Hepatocyte (in vitro differentiated cells): ENCODE data around the gene KIAA1671. TPM values are rescaled to one million over a fixed set of nuclear protein-coding genes. Genes with fewer than 3 reads are reported as not detected.

ENCODE experiments used
- DNase-seq: peaks from one replicate; pipeline ENCODE4 v3.0.0-alpha.2; 2016; ENCODE audit warnings: low spot score
- H2AFZ ChIP-seq: fragments of 200-600 bp; sonication (generic); 2 replicates; pipeline ENCODE4 v1.6.0; 2016; ENCODE audit warnings: antibody characterized with exemption, mild to moderate bottlenecking
- H3K27ac ChIP-seq: fragments of 200-600 bp; sonication (generic); 2 replicates; pipeline ENCODE4 v1.5.1; 2016; ENCODE audit warnings: mild to moderate bottlenecking
- H3K27me3 ChIP-seq: fragments of 200-600 bp; sonication (generic); 2 replicates; pipeline ENCODE4 v1.6.1; 2016
- H3K36me3 ChIP-seq: fragments of 200-600 bp; sonication (generic); replicated peaks from 2 replicates; pipeline ENCODE4 v1.5.1; 2016; ENCODE audit warnings: low read depth; ENCODE audit not compliant: insufficient read depth
- H3K4me1 ChIP-seq: fragments of 200-600 bp; sonication (generic); 2 replicates; pipeline ENCODE4 v1.5.1; 2016; ENCODE audit warnings: mild to moderate bottlenecking, moderate library complexity; ENCODE audit not compliant: insufficient read depth
- H3K4me2 ChIP-seq: fragments of 200-600 bp; sonication (generic); 2 replicates; pipeline ENCODE4 v1.6.0; 2016
- H3K4me3 ChIP-seq: fragments of 200-600 bp; sonication (generic); 2 replicates; pipeline ENCODE4 v1.5.1; 2016; ENCODE audit warnings: mild to moderate bottlenecking
- H3K79me2 ChIP-seq: fragments of 200-600 bp; sonication (generic); 2 replicates; pipeline ENCODE4 v1.6.0; 2017; ENCODE audit warnings: mild to moderate bottlenecking
- H3K9me2 ChIP-seq: fragments of 200-600 bp; sonication (generic); replicated peaks from 2 replicates; pipeline ENCODE4 v1.6.0; 2017; ENCODE audit warnings: mild to moderate bottlenecking; ENCODE audit not compliant: insufficient read depth
- H3K9me3 ChIP-seq: fragments of 200-600 bp; sonication (generic); 2 replicates; pipeline ENCODE4 v1.5.1; 2016; ENCODE audit warnings: low read depth, mild to moderate bottlenecking
- H4K20me1 ChIP-seq: fragments of 200-600 bp; sonication (generic); 2 replicates; pipeline ENCODE4 v1.6.0; 2016; ENCODE audit warnings: mild to moderate bottlenecking; ENCODE audit not compliant: insufficient read depth, poor library complexity, severe bottlenecking
- CTCF ChIP-seq: fragments of 200-600 bp; sonication (generic); IDR thresholded peaks from 2 replicates; pipeline ENCODE4 v1.5.1; 2016; ENCODE audit warnings: antibody characterized with exemption, mild to moderate bottlenecking; ENCODE audit not compliant: poor library complexity
- EZH2 ChIP-seq: fragments of 200-600 bp; sonication (generic); IDR thresholded peaks from 2 replicates; pipeline ENCODE4 v1.6.1; 2016; ENCODE audit warnings: antibody characterized with exemption, mild to moderate bottlenecking, borderline replicate concordance
- EZH2phosphoT487 ChIP-seq: fragments of 200-600 bp; sonication (generic); IDR thresholded peaks from one replicate; pipeline ENCODE4 v1.6.1; 2018; ENCODE audit warnings: antibody characterized with exemption, mild to moderate bottlenecking, low read depth, moderate library complexity; ENCODE audit not compliant: unreplicated experiment, severe bottlenecking
- WGBS: methylation state at CpG from one replicate; pipeline ENCODE4 v1.1.6; 2016; ENCODE audit warnings: low lambda C conversion rate; ENCODE audit errors: missing lambda C conversion rate; 5-methylcytosine and 5-hydroxymethylcytosine counted together
- polyA plus RNA-seq: library from polyadenylated mRNA; unstranded; fragments of >200 nt; fragmentation: Nextera tagmentation; extraction: Ambion mirVana; gene quantifications from 2 replicates; pipeline ENCODE4 v1.2.1, GENCODE V29; 2016
- total RNA-seq: library from RNA; depleted of rRNA; stranded (reverse); fragments of >200 nt; gene quantifications from 2 replicates; pipeline ENCODE4 v1.2.3, GENCODE V29; 2014

Gene KIAA1671
- total and polyA plus RNA-seq, 2 experiments from 2014 or later: 8.1 to 26.5 TPM

- H3K9me2 ChIP-seq: no peaks in the 10 kb centered on the region
- H3K4me1 ChIP-seq: peaks cover 10% of the 10 kb centered on the region
- peaks cover 8% of the 10 kb centered on the region for H3K79me2 ChIP-seq
- no peak overlapping the region for H3K4me3 ChIP-seq
- H3K9me3 ChIP-seq: no peaks in the 10 kb centered on the region
- H3K27ac ChIP-seq: no peak overlapping the region
- TF ChIP-seq EZH2 (no peak), CTCF (no peak), EZH2phosphoT487 (no peak)
- H3K27me3 ChIP-seq: no peaks in the 10 kb centered on the region
- no peak overlapping the region for H3K4me2 ChIP-seq
- 94% methylated on average over 7 of the region's 7 CpGs for WGBS
- H2AFZ ChIP-seq: no peak overlapping the region
- H3K36me3 ChIP-seq: no peaks in the 10 kb centered on the region
- DNase-seq: no peak
- H4K20me1 ChIP-seq: no peaks in the 10 kb centered on the region
These were observed 153.5 kb downstream of the KIAA1671 start for GRCh38 chr22:25105817-25106650.

- no peak for TF ChIP-seq EZH2
- Histone ChIP-seq H3K27me3 (no peaks in the 10 kb centered on the region), H3K79me2 (peaks cover 32% of the 10 kb centered on the region), H3K4me1 (peaks cover 42% of the 10 kb centered on the region), H3K27ac (peak overlapping the region; percentile 91), H3K9me3 (no peaks in the 10 kb centered on the region), H4K20me1 (no peaks in the 10 kb centered on the region), H3K4me3 (no peak overlapping the region), H3K36me3 (no peaks in the 10 kb centered on the region), H2AFZ (no peak overlapping the region), H3K4me2 (peak overlapping the region; percentile 92), H3K9me2 (no peaks in the 10 kb centered on the region)
- WGBS: 75% methylated on average over 6 of the region's 6 CpGs
- peak; percentile 47 for DNase-seq
These were observed 157.5 kb downstream of the KIAA1671 start for GRCh38 chr22:25109878-25110595.

GRCh38 chr22:25110596-25110845 lies 158.0 kb downstream of the KIAA1671 start:
- Histone ChIP-seq H3K4me2 (peak overlapping the region; percentile 92), H3K4me1 (peaks cover 47% of the 10 kb centered on the region), H3K9me2 (no peaks in the 10 kb centered on the region), H4K20me1 (no peaks in the 10 kb centered on the region), H3K27ac (peak overlapping the region; percentile 91), H3K4me3 (no peak overlapping the region), H3K27me3 (no peaks in the 10 kb centered on the region), H3K9me3 (no peaks in the 10 kb centered on the region), H3K36me3 (no peaks in the 10 kb centered on the region), H3K79me2 (peaks cover 35% of the 10 kb centered on the region), H2AFZ (no peak overlapping the region)
- WGBS: 17% methylated on average over 4 of the region's 4 CpGs
- TF ChIP-seq EZH2phosphoT487 (no peak), CTCF (no peak), EZH2 (no peak)
- no peak for DNase-seq

GRCh38 chr22:25110846-25111578 lies 158.5 kb downstream of the KIAA1671 start:
- no peaks in the 10 kb centered on the region for H3K9me3 ChIP-seq
- WGBS: under 1% methylated on average over 36 of the region's 36 CpGs
- H2AFZ ChIP-seq: peak overlapping the region; percentile 55
- peak; percentile 94 for DNase-seq
- peaks cover 39% of the 10 kb centered on the region for H3K79me2 ChIP-seq
- H4K20me1 ChIP-seq: no peaks in the 10 kb centered on the region
- H3K4me1 ChIP-seq: peaks cover 49% of the 10 kb centered on the region
- no peaks in the 10 kb centered on the region for H3K27me3 ChIP-seq
- H3K9me2 ChIP-seq: no peaks in the 10 kb centered on the region
- H3K27ac ChIP-seq: peak overlapping the region; percentile 91
- no peaks in the 10 kb centered on the region for H3K36me3 ChIP-seq
- H3K4me3 ChIP-seq: peak overlapping the region; percentile 40
- TF ChIP-seq CTCF: peak; percentile 65
- TF ChIP-seq EZH2phosphoT487: no peak
- peak overlapping the region; percentile 92 for H3K4me2 ChIP-seq
